Stimulated activated CD8-positive, alpha-beta memory T cell treated with anti-CD3 and anti-CD28 coated beads, Interleukin-15, amount 100 ng/mL, for 48 hours (primary cell): ENCODE results near the gene NEDD4L.

Experiments
- DNase-seq, 2 donors: peaks; one replicate each; pipeline ENCODE4 v3.0.0-alpha.2; 2020; ENCODE audit warnings: low read depth in 2 of 2

The NEDD4L gene

DNA sequence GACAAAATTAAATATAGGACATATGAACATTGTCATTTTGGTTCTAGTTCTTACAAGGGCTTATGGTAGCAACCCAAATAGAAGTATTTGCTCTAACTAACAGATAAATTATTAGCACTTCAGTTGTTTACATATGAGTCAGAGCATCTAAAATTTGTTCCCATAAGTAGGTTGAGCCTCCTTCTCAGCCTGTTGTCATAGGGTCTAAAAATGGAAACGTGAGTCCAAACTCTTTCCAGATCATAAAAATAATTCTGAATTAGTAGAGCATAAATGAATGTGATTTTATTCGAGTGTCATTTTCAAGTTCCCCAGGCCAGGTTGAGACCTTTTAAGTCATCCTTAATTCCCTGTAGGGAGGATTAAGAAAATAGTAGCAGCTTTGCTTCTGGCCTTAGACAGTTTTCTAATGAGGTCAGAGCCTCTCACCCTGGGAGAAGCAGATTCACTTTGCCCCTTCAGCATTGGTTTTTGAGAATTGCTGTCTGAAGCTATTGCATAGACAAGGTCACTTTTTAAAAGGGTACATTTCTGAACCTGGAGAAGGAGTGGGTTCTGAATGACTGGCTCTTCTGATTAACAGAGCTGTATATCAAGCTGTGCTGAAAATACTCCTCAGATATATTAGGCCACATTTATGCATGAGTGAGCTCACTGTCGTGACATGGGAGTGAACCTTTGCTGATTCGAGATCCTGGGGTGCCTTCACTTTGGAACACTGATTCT, 164.3 kb downstream of the NEDD4L start:
- DNase-seq, result no peak

GRCh38 chr18:58209326-58209725, 165.3 kb downstream of the NEDD4L start:
- no peak for DNase-seq

GRCh38 chr18:58211510-58211909, 167.5 kb downstream of the NEDD4L start:
- DNase-seq, result no peak

- no peak for DNase-seq
Observed at GRCh38 chr18:58212274-58212673, 168.2 kb downstream of the NEDD4L start.

GRCh38 chr18:58213440-58213839, 169.4 kb downstream of the NEDD4L start:
- DNase-seq, result no peak

DNA sequence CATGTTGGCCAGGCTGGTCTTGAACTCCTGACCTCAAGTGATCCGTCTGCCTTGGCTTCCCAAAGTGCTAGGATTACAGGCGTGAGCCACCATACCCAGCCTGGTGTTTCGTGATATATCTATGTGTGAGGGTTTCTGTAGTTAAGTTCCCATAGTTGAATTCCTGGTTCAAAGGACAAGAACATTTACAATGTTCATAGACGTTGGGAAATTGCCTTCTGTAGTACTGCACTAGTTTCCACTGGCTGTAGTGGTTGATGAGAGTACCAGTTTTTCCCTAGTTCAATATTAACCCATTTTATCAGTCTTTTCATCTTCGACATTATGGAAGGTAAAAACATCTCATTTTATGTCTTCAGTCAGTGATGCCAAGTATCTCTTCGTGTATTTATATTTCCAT, 171.0 kb downstream of the NEDD4L start:
- no peak for DNase-seq

DNA sequence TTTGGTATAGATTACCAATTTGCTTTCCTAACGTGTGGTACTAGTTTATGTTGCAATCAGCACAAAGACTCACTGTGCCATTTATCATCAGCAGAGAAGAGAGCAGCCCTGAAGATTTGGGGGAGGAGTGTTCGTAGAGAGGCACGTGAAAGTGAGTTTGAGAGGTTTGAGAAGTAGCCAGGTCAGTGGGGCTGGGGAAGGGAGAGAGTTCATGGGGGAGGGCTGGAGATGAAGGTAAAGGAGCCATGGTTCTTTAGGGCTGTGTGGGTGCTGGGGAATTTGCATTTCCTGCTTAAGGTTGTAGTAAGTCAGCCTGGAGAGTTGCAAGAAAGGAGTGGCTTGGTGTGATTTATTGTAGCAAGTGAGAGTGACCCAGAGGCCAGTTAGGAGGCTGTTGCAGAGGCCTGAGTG, 172.1 kb downstream of the NEDD4L start:
- DNase-seq, result no peak

GRCh38 chr18:58217052-58217451, 173.0 kb downstream of the NEDD4L start:
- no peak for DNase-seq

- no peak for DNase-seq
Observed at GRCh38 chr18:58218117-58218516, 174.1 kb downstream of the NEDD4L start.

- no peak for DNase-seq
Observed at GRCh38 chr18:58221060-58221725, 177.2 kb downstream of the NEDD4L start.

- no peak for DNase-seq
Observed at GRCh38 chr18:58222432-58223125, 178.6 kb downstream of the NEDD4L start.

DNA sequence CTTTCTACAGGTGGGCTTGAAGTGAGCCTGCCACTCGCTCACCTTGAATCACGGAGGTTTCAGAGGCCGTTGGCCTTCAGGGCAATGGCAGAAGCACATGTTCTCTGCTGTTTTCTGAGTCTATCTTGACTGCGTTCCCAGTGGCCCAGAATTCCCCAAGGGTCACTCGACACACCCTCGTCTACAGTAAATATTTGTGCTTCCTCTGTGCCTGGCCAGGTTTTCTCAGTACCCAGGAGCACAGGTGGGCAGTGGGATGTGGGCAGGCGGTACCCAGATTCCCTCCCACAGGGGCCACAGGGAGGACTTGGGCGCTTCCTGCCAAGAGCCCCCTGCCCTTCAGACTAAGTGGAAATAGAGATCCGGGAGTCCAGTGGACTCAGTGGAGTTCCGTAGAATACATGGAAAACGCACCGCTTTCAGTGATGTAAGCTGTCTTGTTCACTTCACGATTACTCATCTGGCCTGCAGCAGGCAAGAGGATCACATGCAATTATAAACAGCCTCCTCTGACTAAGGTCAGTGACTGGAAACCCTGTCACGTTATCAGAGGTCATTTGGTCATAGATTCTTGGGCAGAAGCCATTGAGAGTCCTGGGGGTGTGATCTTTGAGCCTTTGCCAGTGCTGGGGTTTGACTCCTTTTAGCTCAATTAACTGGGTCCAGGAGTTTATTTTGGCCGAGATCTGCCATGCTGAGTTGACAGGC, 179.8 kb downstream of the NEDD4L start:
- DNase-seq, result no peak

- no peak for DNase-seq
Observed at GRCh38 chr18:58224425-58224750, 180.4 kb downstream of the NEDD4L start.

DNA sequence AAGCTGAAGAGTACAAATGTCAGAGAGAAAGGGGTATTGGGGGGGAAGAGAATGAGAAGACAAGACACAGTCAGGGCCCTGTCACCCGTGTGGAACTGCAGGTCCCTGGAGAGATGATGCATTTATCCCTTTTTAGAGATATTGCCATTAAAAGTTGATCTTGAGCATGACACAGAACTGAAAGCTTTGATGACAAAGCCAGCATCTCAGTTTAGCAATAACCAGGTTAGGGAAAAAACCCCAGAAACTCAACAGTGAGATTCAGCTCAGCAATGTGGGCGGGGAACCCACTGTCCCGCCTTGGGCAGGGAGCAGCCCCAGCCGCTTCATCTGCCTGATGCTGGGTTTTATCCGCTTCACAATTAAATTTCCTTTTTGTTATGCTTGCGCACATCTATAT, 181.1 kb downstream of the NEDD4L start:
- peak; percentile 16 to 18 for DNase-seq

DNA sequence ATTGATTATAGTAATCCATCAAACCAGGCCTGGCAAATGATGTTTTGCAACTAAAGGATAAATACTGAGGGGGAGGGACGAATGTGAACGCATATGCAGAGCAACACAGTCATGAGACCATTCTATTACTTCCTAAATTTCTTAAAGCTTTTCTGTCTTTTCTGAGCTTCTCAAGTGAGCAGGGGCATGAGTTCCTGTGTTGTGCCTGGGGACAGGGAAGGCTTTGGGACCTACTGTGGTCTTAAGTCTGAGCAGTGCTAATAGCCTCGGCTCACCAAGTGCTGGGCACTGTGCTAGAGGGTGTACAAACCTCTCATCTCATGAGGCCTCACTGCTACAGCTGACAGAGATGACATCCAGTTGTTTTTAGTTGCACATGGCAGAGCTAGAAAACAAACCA, 182.4 kb downstream of the NEDD4L start:
- no peak for DNase-seq

- no peak for DNase-seq
Observed at GRCh38 chr18:58227361-58227930, 183.4 kb downstream of the NEDD4L start.

DNA sequence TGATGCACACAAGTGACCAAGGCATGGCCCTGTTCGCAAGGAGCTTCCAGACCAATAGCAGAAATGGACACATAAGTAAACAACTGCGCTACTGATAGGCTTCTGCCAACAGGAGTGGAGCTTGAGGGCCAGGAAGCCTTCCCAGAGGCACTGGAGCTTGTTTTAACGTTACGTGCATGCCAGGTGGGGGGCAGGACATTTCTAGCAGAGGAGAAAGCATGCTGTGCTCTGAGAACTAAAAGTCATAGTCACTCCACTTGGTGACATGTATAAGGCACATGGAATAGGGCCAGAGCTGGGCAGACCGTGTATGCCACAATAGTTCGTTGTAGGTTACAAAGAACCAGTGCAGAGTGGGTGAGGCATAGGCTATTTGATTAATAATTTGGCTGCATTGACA, 184.2 kb downstream of the NEDD4L start:
- DNase-seq, result no peak

- no peak for DNase-seq
Observed at GRCh38 chr18:58228762-58229161, 184.7 kb downstream of the NEDD4L start.

DNA sequence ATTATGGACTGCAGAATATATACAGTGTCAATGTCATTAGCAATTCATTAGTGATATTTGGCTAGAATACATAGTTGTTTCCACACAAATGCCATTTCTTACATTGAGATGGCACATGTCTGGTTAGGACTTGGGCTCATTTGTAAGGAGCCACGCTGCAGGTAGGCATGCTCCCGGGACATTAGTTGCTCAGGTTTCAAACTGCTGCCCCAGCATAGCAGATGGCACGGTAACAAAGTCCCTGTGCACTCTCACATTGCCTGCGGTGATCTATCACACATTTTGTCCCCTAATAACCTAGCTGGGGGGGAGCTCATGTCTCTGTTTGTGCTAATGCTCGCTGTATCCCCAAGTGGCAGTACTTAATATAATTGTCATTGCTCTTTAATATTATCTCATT, 185.1 kb downstream of the NEDD4L start:
- no peak for DNase-seq

- DNase-seq, result no peak
Observed at GRCh38 chr18:58230438-58231179, 186.6 kb downstream of the NEDD4L start.

GRCh38 chr18:58231930-58232329, 187.9 kb downstream of the NEDD4L start:
- DNase-seq, result no peak
